Stomach (tissue), 9 donors: ENCODE results near the gene DNAJC5G. TPM values are rescaled to one million over a fixed set of nuclear protein-coding genes. Genes with fewer than 3 reads are reported as not detected.
"Not testable (repeated sequence)": the region's sequence is repeated elsewhere in the genome, so short reads cannot be mapped to it uniquely, and the experiment has no call there.

Experiments
- DNase-seq, 2 donors: peaks; one replicate each; pipeline versions ENCODE4 v3.0.0 to v3.0.0-alpha.2; 2013 to 2019
- H3K27ac ChIP-seq, 5 donors: fragments of 200-600 bp in 4 of 5; sonication (generic) in 4 of 5; one replicate each; pipeline ENCODE4 v1.5.1; 2013 to 2019; ENCODE audit warnings: mild to moderate bottlenecking in 1 of 5, moderate library complexity in 1 of 5
- H3K27me3 ChIP-seq, 3 donors: fragments of 200-600 bp; sonication (generic); one replicate each; pipeline ENCODE4 v1.5.1; 2017 to 2019; ENCODE audit warnings: mixed run types in 1 of 3
- H3K36me3 ChIP-seq, 4 donors: fragments of 200-600 bp; sonication (generic); 1 replicate in 3 of 4; 2 replicates in 1 of 4; pipeline ENCODE4 v1.5.1; 2016 to 2019
- H3K4me1 ChIP-seq, 4 donors: fragments of 200-600 bp; sonication (generic); one replicate each; pipeline ENCODE4 v1.5.1; 2016 to 2019
- H3K4me3 ChIP-seq, 4 donors: fragments of 200-600 bp; sonication (generic) in 3 of 4; one replicate each; pipeline ENCODE4 v1.5.1; 2016 to 2019; ENCODE audit warnings: mild to moderate bottlenecking in 1 of 4
- H3K9me3 ChIP-seq, 4 donors: fragments of 200-600 bp; sonication (generic); one replicate each; pipeline ENCODE4 v1.5.1; 2016 to 2019
- CTCF ChIP-seq, 7 experiments: fragments of 450-650 bp in 4 of 7; fragments of 200-600 bp in 3 of 7; sonication (generic) in 3 of 7; IDR thresholded peaks; one replicate each; pipeline ENCODE4 v1.5.1; 2016 to 2019; ENCODE audit warnings: antibody characterized with exemption in 7 of 7, control low read depth in 2 of 7, mild to moderate bottlenecking in 1 of 7
- EP300 ChIP-seq: sonication (generic); formaldehyde crosslinking; IDR thresholded peaks from one replicate; pipeline ENCODE4 v1.6.1; 2017; ENCODE audit warnings: antibody characterized with exemption
- POLR2A ChIP-seq, 4 donors: fragments of 450-650 bp; IDR thresholded peaks; one replicate each; pipeline ENCODE4 v1.6.1; 2016; ENCODE audit warnings: antibody characterized with exemption in 4 of 4, control low read depth in 2 of 4, mild to moderate bottlenecking in 1 of 4, moderate library complexity in 1 of 4
- POLR2AphosphoS5 ChIP-seq, 3 donors: sonication (generic); formaldehyde crosslinking; IDR thresholded peaks; one replicate each; pipeline ENCODE4 v1.6.1; 2016; ENCODE audit warnings: antibody characterized with exemption in 3 of 3
- WGBS, 5 donors: extraction: QIAGEN DNeasy Blood & Tissue Kit in 3 of 5; methylation state at CpG; one replicate each; pipeline versions ENCODE4 v1.1.5 to v1.1.7; 2013 to 2018; 5-methylcytosine and 5-hydroxymethylcytosine counted together
- intact Hi-C: fragments of 100-400 bp; cut with DNase I; formaldehyde crosslinking; loops from one replicate; pipeline ENCODE4 v1.15.1; 2023; ENCODE audit warnings: low total_unique reads
- polyA plus RNA-seq, 3 donors: library from polyadenylated mRNA; stranded (reverse); fragments of 200-250 nt; gene quantifications; one replicate each; pipeline ENCODE4 v1.2.3, GENCODE V29; 2013
- total RNA-seq, 5 donors: library from RNA; depleted of rRNA; stranded (reverse); fragments of >200 nt; gene quantifications; one replicate each; pipeline versions ENCODE4 v1.1.0 to v1.2.3, GENCODE V29; 2014 to 2016
- donor health status: healthy with polysubstance abuse.
- donor health status: Bipolar disorder and iron deficiency.
- donor health status: healthy.

DNAJC5G gene
- total and polyA plus RNA-seq, 8 donors, result not detected

GRCh38 chr2:27315122-27315521 lies 39.9 kb downstream of the DNAJC5G start:
- H3K36me3 ChIP-seq, result peaks cover 7 to 50% (median 39%) of the 10 kb centered on the region in 4 donors
- TF ChIP-seq CTCF (IDR thresholded peaks at IDR 0.05) (no peak), EP300 (no peak), POLR2AphosphoS5 (IDR thresholded peaks at IDR 0.05) (no peak), POLR2A (IDR thresholded peaks at IDR 0.05) (no peak)
- WGBS, 5 donors, result 74 to 82% (median 79%) methylated on average over 8 of the region's 8 CpGs
- H3K27ac ChIP-seq, result no peak overlapping the region
- peaks cover 0 to 7% (median 0%) of the 10 kb centered on the region in 4 donors for H3K4me1 ChIP-seq
- intact Hi-C loops, result no loop called here
- H3K9me3 ChIP-seq, result no peaks in the 10 kb centered on the region
- DNase-seq, result no peak
- H3K4me3 ChIP-seq, result no peak overlapping the region
- H3K27me3 ChIP-seq, result no peaks in the 10 kb centered on the region

- Histone ChIP-seq H3K4me3 (no peak overlapping the region), H3K4me1 (peaks cover 3 to 19% (median 11%) of the 10 kb centered on the region in 4 donors), H3K27me3 (no peaks in the 10 kb centered on the region), H3K9me3 (no peaks in the 10 kb centered on the region), H3K27ac (no peak overlapping the region), H3K36me3 (peaks cover 0 to 34% (median 29%) of the 10 kb centered on the region in 4 donors)
- intact Hi-C loops, result no loop called here
- WGBS, 5 donors, result 58 to 72% (median 66%) methylated on average over 9 to 12 of the region's 12 CpGs
- DNase-seq, result peak in 1 of 2 donors; percentile 67
- no peak for TF ChIP-seq EP300
- TF ChIP-seq POLR2A (IDR thresholded peaks at IDR 0.05), result no peak
- TF ChIP-seq CTCF (IDR thresholded peaks at IDR 0.05), result no peak
- no peak for TF ChIP-seq POLR2AphosphoS5 (IDR thresholded peaks at IDR 0.05)
These were observed 41.6 kb downstream of the DNAJC5G start for GRCh38 chr2:27316655-27317412.

GRCh38 chr2:27319839-27320238 lies 44.6 kb downstream of the DNAJC5G start:
- intact Hi-C loops, H3K27ac ChIP-seq: not testable (repeated sequence)
- WGBS, 5 donors, result 95 to 97% (median 96%) methylated on average over 15 of the region's 15 CpGs

GRCh38 chr2:27320958-27321543 lies 45.8 kb downstream of the DNAJC5G start:
- peak; percentile 64 to 66 for DNase-seq
- Histone ChIP-seq H3K4me1 (peaks cover 12 to 39% (median 28%) of the 10 kb centered on the region in 4 donors), H3K36me3 (peaks cover 0 to 24% (median 17%) of the 10 kb centered on the region in 4 donors), H3K9me3 (no peaks in the 10 kb centered on the region), H3K4me3 (no peak overlapping the region), H3K27me3 (no peaks in the 10 kb centered on the region), H3K27ac (peak overlapping the region in 1 of 5 donors; percentile 22)
- TF ChIP-seq EP300 (no peak), POLR2AphosphoS5 (IDR thresholded peaks at IDR 0.05) (peak in 1 of 3 donors; percentile 55)
- 54 to 59% (median 55%) methylated on average over 8 of the region's 8 CpGs for WGBS, 5 donors
- intact Hi-C loops, result no loop called here

More at GRCh38 chr2:27319839-27320238, 44.6 kb downstream of the DNAJC5G start:
- Histone ChIP-seq H3K36me3 (peaks cover 0 to 24% (median 19%) of the 10 kb centered on the region in 4 donors), H3K4me1 (peaks cover 12 to 39% (median 28%) of the 10 kb centered on the region in 4 donors)
- H3K27me3 ChIP-seq, H3K4me3 ChIP-seq, DNase-seq, H3K9me3 ChIP-seq: not testable (repeated sequence)

- WGBS, 5 donors, result 0 to 13% (median 1%) methylated on average over 9 to 10 of the region's 10 CpGs
- H3K27ac ChIP-seq, result peak overlapping the region; percentile 14 to 99 (median 96)
- peaks cover 12 to 33% (median 28%) of the 10 kb centered on the region in 4 donors for H3K4me1 ChIP-seq
These were observed 47.1 kb downstream of the DNAJC5G start for GRCh38 chr2:27322301-27322765.

More at GRCh38 chr2:27322301-27322765, 47.1 kb downstream of the DNAJC5G start:
- Histone ChIP-seq H3K4me3 (peak overlapping the region; percentile 74 to 82 (median 76)), H3K9me3 (no peaks in the 10 kb centered on the region), H3K27me3 (no peaks in the 10 kb centered on the region), H3K36me3 (peaks cover 10 to 26% (median 19%) of the 10 kb centered on the region in 4 donors)
- intact Hi-C loops, result no loop called here
- DNase-seq, result peak in 1 of 2 donors; percentile 51
- no peak for TF ChIP-seq EP300
- TF ChIP-seq POLR2A (IDR thresholded peaks at IDR 0.05), result no peak
- no peak for TF ChIP-seq POLR2AphosphoS5 (IDR thresholded peaks at IDR 0.05)
- TF ChIP-seq CTCF (IDR thresholded peaks at IDR 0.05), result no peak
